A549 (cell line): Measurements from ENCODE around the gene ZNF618. TPM values are rescaled to one million over a fixed set of nuclear protein-coding genes. Genes with fewer than 3 reads are reported as not detected.

Experiments
- ATAC-seq, 2 experiments: fragments of 200-7000 bp in 1 of 2; fragments of >200 bp in 1 of 2; cut with Nextera tagmentation in 1 of 2; cut with Tn5 transposase in 1 of 2; 3 replicates each; pipeline versions ENCODE4 v1.8.0 to v1.9.1; 2018 to 2020; ENCODE audit warnings: mild to moderate bottlenecking in 1 of 2, moderate library complexity in 1 of 2
- CTCF ChIA-PET: fragments of 300-600 bp; sonication (Branson Sonifier 250); formaldehyde crosslinking; extraction: SDS; loops from one replicate; lab custom pipeline; 2021; ENCODE audit warnings: antibody characterized with exemption, inconsistent platforms; lab: Yijun Ruan, JAX
- POLR2A ChIA-PET: fragments of 350-600 bp; formaldehyde crosslinking; extraction: SDS; loops from one replicate; lab custom pipeline; 2021; ENCODE audit warnings: antibody characterized with exemption, inconsistent platforms; lab: Yijun Ruan, JAX
- DNase-seq, 2 experiments: peaks; one replicate each; pipeline versions ENCODE4 v3.0.0 to v3.0.0-alpha.2; 2011 to 2016; ENCODE audit warnings: low read depth in 1 of 2, low spot score in 1 of 2
- FAIRE-seq: peaks from 2 replicates; lab custom pipeline; 2011; peaks lifted over from hg19 to GRCh38; lab: Jason Lieb, UNC
- H3K27ac ChIP-seq, 2 experiments: fragments of >200 bp; sonication (Bioruptor Twin); formaldehyde crosslinking; 3 replicates each; pipeline ENCODE4 v1.5.1; 2016 to 2017
- H3K4me1 ChIP-seq: fragments of >200 bp; sonication (Bioruptor Twin); formaldehyde crosslinking; 3 replicates; pipeline ENCODE4 v1.6.1; 2016
- H3K4me2 ChIP-seq: fragments of >200 bp; sonication (Bioruptor Twin); formaldehyde crosslinking; 3 replicates; pipeline ENCODE4 v1.6.1; 2016
- H3K4me3 ChIP-seq: fragments of >200 bp; sonication (Bioruptor Twin); formaldehyde crosslinking; 3 replicates; pipeline ENCODE4 v1.5.1; 2016
- H3K9me3 ChIP-seq: fragments of >200 bp; sonication (Bioruptor Twin); formaldehyde crosslinking; 3 replicates; pipeline ENCODE4 v1.6.1; 2016
- ATOH8 ChIP-seq: fragments of 250-450 bp; sonication (Bioruptor Pico); IDR thresholded peaks from 2 replicates; pipeline ENCODE4 v1.5.0; 2020; ENCODE audit warnings: low read depth, mild to moderate bottlenecking, moderate library complexity
- BHLHE40 ChIP-seq: IDR thresholded peaks from 2 replicates; pipeline ENCODE4 v1.6.1; 2012; ENCODE audit warnings: low read depth, low read length, inconsistent platforms
- CEBPB ChIP-seq, 2 experiments: fragments of >200 bp in 1 of 2; sonication (Bioruptor Twin) in 1 of 2; formaldehyde crosslinking in 1 of 2; IDR thresholded peaks; 2 replicates each; pipeline ENCODE4 v1.6.1; 2012 to 2016
- CHD2 ChIP-seq: fragments of 150-350 bp; IDR thresholded peaks from 2 replicates; pipeline ENCODE4 v1.6.1; 2014; ENCODE audit warnings: low read length; ENCODE audit not compliant: partially characterized antibody
- CHD4 ChIP-seq: fragments of 200-600 bp; sonication (generic); IDR thresholded peaks from 2 replicates; pipeline ENCODE4 v1.6.1; 2016; ENCODE audit warnings: antibody characterized with exemption, mild to moderate bottlenecking, borderline replicate concordance
- CTCF ChIP-seq: fragments of >200 bp; sonication (Bioruptor Twin); formaldehyde crosslinking; IDR thresholded peaks from 3 replicates; pipeline ENCODE4 v1.5.1; 2016
- E2F6 ChIP-seq: IDR thresholded peaks from 2 replicates; pipeline ENCODE4 v1.6.1; 2012; ENCODE audit warnings: low read depth, borderline replicate concordance
- EHMT2 ChIP-seq: fragments of 200-600 bp; sonication (generic); IDR thresholded peaks from 2 replicates; pipeline ENCODE4 v1.6.1; 2016; ENCODE audit warnings: antibody characterized with exemption, low read depth, mild to moderate bottlenecking, moderate library complexity
- ELK1 ChIP-seq: fragments of 150-350 bp; IDR thresholded peaks from 2 replicates; pipeline ENCODE4 v1.6.1; 2014; ENCODE audit warnings: low read depth, mild to moderate bottlenecking, low read length
- GATA3 ChIP-seq: IDR thresholded peaks from 2 replicates; pipeline ENCODE4 v1.6.1; 2012; ENCODE audit warnings: borderline replicate concordance
- HEYL ChIP-seq: fragments of 250-450 bp; sonication (Bioruptor Pico); IDR thresholded peaks from 2 replicates; pipeline ENCODE4 v1.8.0; 2021; ENCODE audit warnings: mild to moderate bottlenecking, moderate library complexity
- HOXB13 ChIP-seq: fragments of 250-450 bp; sonication (Bioruptor Pico); IDR thresholded peaks from 2 replicates; pipeline ENCODE4 v1.5.0; 2020; ENCODE audit warnings: low read depth, mild to moderate bottlenecking, moderate library complexity
- KDM1A ChIP-seq: fragments of 200-600 bp; sonication (generic); IDR thresholded peaks from 2 replicates; pipeline ENCODE4 v1.6.1; 2016; ENCODE audit warnings: low read depth, mild to moderate bottlenecking
- MAZ ChIP-seq: fragments of 150-350 bp; IDR thresholded peaks from 2 replicates; pipeline ENCODE4 v1.6.1; 2014; ENCODE audit warnings: antibody characterized with exemption, low read depth, low read length, borderline replicate concordance
- NFE2L2 ChIP-seq: fragments of 150-350 bp; conservative IDR thresholded peaks from 2 replicates; pipeline ENCODE4 v1.6.1; 2014; ENCODE audit warnings: low read length
- POLR2A ChIP-seq: IDR thresholded peaks from 2 replicates; pipeline ENCODE4 v1.6.1; 2012; ENCODE audit warnings: mild to moderate bottlenecking, low read length
- POLR2AphosphoS2 ChIP-seq: conservative IDR thresholded peaks from 2 replicates; pipeline ENCODE4 v1.6.1; 2012; ENCODE audit warnings: low read length, improper control_type of control experiment, inconsistent platforms
- RARB ChIP-seq: fragments of 250-450 bp; sonication (Bioruptor Pico); IDR thresholded peaks from 2 replicates; pipeline ENCODE4 v1.8.0; 2021; ENCODE audit warnings: mild to moderate bottlenecking, moderate library complexity
- RCOR1 ChIP-seq: fragments of 150-350 bp; IDR thresholded peaks from 2 replicates; pipeline ENCODE4 v1.6.1; 2014; ENCODE audit warnings: antibody characterized with exemption, low read length, low read depth
- REST ChIP-seq: fragments of 200-600 bp; sonication (generic); IDR thresholded peaks from 2 replicates; pipeline ENCODE4 v1.6.1; 2016; ENCODE audit warnings: antibody characterized with exemption, mild to moderate bottlenecking, moderate library complexity
- RNF2 ChIP-seq: fragments of 200-600 bp; sonication (generic); IDR thresholded peaks from 2 replicates; pipeline ENCODE4 v1.6.1; 2016; ENCODE audit warnings: low read depth, mild to moderate bottlenecking, antibody characterized with exemption, moderate library complexity, borderline replicate concordance
- SMC3 ChIP-seq: fragments of >200 bp; sonication (Bioruptor Twin); formaldehyde crosslinking; IDR thresholded peaks from 3 replicates; pipeline ENCODE4 v1.6.1; 2018; ENCODE audit warnings: inconsistent platforms
- TFCP2L1 ChIP-seq: fragments of 250-450 bp; sonication (Bioruptor Pico); IDR thresholded peaks from 2 replicates; pipeline ENCODE4 v1.5.0; 2021; ENCODE audit warnings: mild to moderate bottlenecking
- TP53 ChIP-seq: fragments of 250-450 bp; sonication (Bioruptor Pico); IDR thresholded peaks from 2 replicates; pipeline ENCODE4 v1.5.0; 2021; ENCODE audit warnings: mild to moderate bottlenecking, moderate library complexity
- ZC3H11A ChIP-seq: fragments of 450-650 bp; IDR thresholded peaks from 2 replicates; pipeline ENCODE4 v1.6.1; 2014; ENCODE audit warnings: antibody characterized with exemption, mild to moderate bottlenecking
- WGBS: methylation state at CpG from one replicate; pipeline ENCODE4 v1.1.6; 2017; ENCODE audit errors: missing lambda C conversion rate; 5-methylcytosine and 5-hydroxymethylcytosine counted together
- polyA plus RNA-seq, 4 experiments: library from polyadenylated mRNA; depleted of rRNA in 3 of 4; stranded (reverse); fragments of >200 nt; fragmentation: RNase III in 1 of 4; extraction: RNeasy Plus Mini Kit Qiagen cat#74134 plus additional on column Dnase treatment in 1 of 4; gene quantifications; 2 replicates in 3 of 4; 3 replicates in 1 of 4; pipeline ENCODE4 v1.2.3, GENCODE V29; 2011 to 2017

ZNF618 gene
- polyA plus RNA-seq, 2 of the 4 experiments (the other 2 are of a cell fraction): 9.0 to 10.0 TPM

- TF ChIP-seq ATOH8 (CRISPR knock-in tag): no peak
These were observed 70.5 kb downstream of the ZNF618 start (continued) for GRCh38 chr9:113946496-113947115.

- FAIRE-seq (no peak), ATAC-seq (no peak), DNase-seq (no peak)
- TF ChIP-seq RNF2: no peak
- no peak for TF ChIP-seq POLR2AphosphoS2
- no peak for TF ChIP-seq EHMT2
- no peak for TF ChIP-seq ELK1
- TF ChIP-seq ZC3H11A: no peak
- no peak for TF ChIP-seq CEBPB (IDR thresholded peaks at IDR 0.05)
- TF ChIP-seq HOXB13: no peak
- TF ChIP-seq MAZ: no peak
- TF ChIP-seq E2F6: no peak
- TF ChIP-seq KDM1A: no peak
- no peak for TF ChIP-seq GATA3
- no peak for TF ChIP-seq NFE2L2
- no peak for TF ChIP-seq CHD2
- TF ChIP-seq RCOR1: no peak
- TF ChIP-seq TP53 (CRISPR knock-in tag): no peak
- Histone ChIP-seq H3K27ac (no peak overlapping the region), H3K4me2 (no peak overlapping the region), H3K9me3 (no peaks in the 10 kb centered on the region), H3K4me1 (no peaks in the 10 kb centered on the region), H3K4me3 (no peak overlapping the region)
- WGBS: 80% methylated on average over 8 of the region's 8 CpGs
- ChIA-PET CTCF (interaction anchor here (0.9 to 1.2 kb wide), 2 partner anchors 135 to 149 kb away, joined by 3 to 4 read pairs; no protein-coding TSS in a partner anchor), POLR2A (interaction anchor here (0.6 kb wide), 1 partner anchor 357 kb away, joined by 3 read pairs; no protein-coding TSS in a partner anchor)
These were observed 71.8 kb downstream of the ZNF618 start for GRCh38 chr9:113947941-113948340.

GRCh38 chr9:113948891-113949570, 72.9 kb downstream of the ZNF618 start:
- no peak for FAIRE-seq

GRCh38 chr9:113949571-113950078, 73.5 kb downstream of the ZNF618 start:
- CTCF ChIA-PET: no interaction called here
- peaks cover 5% of the 10 kb centered on the region for H3K4me1 ChIP-seq
- WGBS: 95% methylated on average over 17 of the region's 17 CpGs
- TF ChIP-seq KDM1A (no peak), BHLHE40 (no peak), EHMT2 (no peak), CTCF (no peak), REST (no peak), TFCP2L1 (CRISPR knock-in tag) (no peak), RARB (CRISPR knock-in tag) (no peak)
- TF ChIP-seq, all 56 proteins: peak for 0
- no peak overlapping the region for H3K4me3 ChIP-seq
- DNase-seq (no peak), ATAC-seq (no peak), FAIRE-seq (no peak)
- no peak overlapping the region for H3K27ac ChIP-seq
- no peak overlapping the region for H3K4me2 ChIP-seq
- no peaks in the 10 kb centered on the region for H3K9me3 ChIP-seq
- POLR2A ChIA-PET: no interaction called here

More at GRCh38 chr9:113948891-113949570, 72.9 kb downstream of the ZNF618 start:
- ChIA-PET CTCF (interaction anchor here (1.2 kb wide), 1 partner anchor 134 kb away, joined by 4 read pairs; no protein-coding TSS in a partner anchor), POLR2A (no interaction called here)
- 0 out of 3 replicates have a peak, but pooled peaks cover 2% of the 10 kb centered on the region for H3K4me1 ChIP-seq
- H3K9me3 ChIP-seq: no peaks in the 10 kb centered on the region
- no peak overlapping the region for H3K4me3 ChIP-seq
- TF ChIP-seq HEYL (CRISPR knock-in tag): no peak
- TF ChIP-seq CHD4: no peak
- no peak for TF ChIP-seq SMC3
- no peak for TF ChIP-seq TP53 (CRISPR knock-in tag)
- TF ChIP-seq POLR2A: no peak
- no peak for DNase-seq
- no peak for ATAC-seq
- no peak overlapping the region for H3K27ac ChIP-seq
- no peak overlapping the region for H3K4me2 ChIP-seq
- 78% methylated on average over 11 of the region's 11 CpGs for WGBS
